Neutrophil (primary cell): ENCODE measurements around the gene PTPRO.

Experiments
- H3K27ac ChIP-seq: fragments of 200-600 bp; sonication (generic); 2 replicates; pipeline ENCODE4 v1.5.1; 2016; ENCODE audit warnings: mild to moderate bottlenecking, moderate library complexity
- H3K27me3 ChIP-seq: fragments of 200-600 bp; sonication (generic); 2 replicates; pipeline ENCODE4 v1.6.0; 2016; ENCODE audit warnings: mild to moderate bottlenecking
- H3K36me3 ChIP-seq: fragments of 200-600 bp; sonication (generic); 2 replicates; pipeline ENCODE4 v1.5.1; 2017
- H3K4me1 ChIP-seq, 2 experiments: fragments of 200-600 bp in 1 of 2; sonication (generic) in 1 of 2; 1 replicate in 1 of 2; 2 replicates in 1 of 2; pipeline versions ENCODE4 v1.5.1 to v1.6.1; 2013 to 2016; ENCODE audit warnings: low read depth in 1 of 2, low read length in 1 of 2, mild to moderate bottlenecking in 1 of 2, moderate library complexity in 1 of 2; ENCODE audit not compliant: control insufficient read depth in 1 of 2, insufficient read depth in 1 of 2
- H3K4me3 ChIP-seq, 2 experiments: fragments of 200-600 bp in 1 of 2; sonication (generic) in 1 of 2; 1 replicate in 1 of 2; 2 replicates in 1 of 2; pipeline ENCODE4 v1.5.1; 2013 to 2016; ENCODE audit warnings: low read depth in 1 of 2, low read length in 1 of 2, mild to moderate bottlenecking in 1 of 2, moderate library complexity in 1 of 2
- H3K9me3 ChIP-seq: fragments of 200-600 bp; sonication (generic); 2 replicates; pipeline ENCODE4 v1.5.1; 2016
- CTCF ChIP-seq: fragments of 200-600 bp; sonication (generic); IDR thresholded peaks from 2 replicates; pipeline ENCODE4 v1.5.1; 2016; ENCODE audit warnings: antibody characterized with exemption

PTPRO gene

DNA sequence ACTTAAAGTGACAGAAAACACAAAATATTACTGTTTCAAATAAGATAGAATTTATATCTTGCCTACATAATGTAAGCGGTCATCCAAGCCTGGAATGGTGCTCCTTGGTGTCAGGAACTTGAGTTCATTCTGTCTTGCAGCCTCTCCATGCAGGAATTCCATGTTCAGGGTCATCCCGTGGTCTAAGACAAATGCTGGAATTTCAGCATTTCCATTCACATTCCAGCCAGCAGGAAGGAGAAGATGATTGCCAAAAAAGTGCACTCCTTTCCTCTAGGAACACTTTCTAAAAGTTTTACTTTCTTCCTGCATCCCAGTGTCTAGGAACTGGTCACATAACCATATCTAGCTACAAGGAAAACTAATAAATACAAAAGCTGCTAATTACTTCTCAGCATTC, 106.3 kb downstream of the PTPRO start:
- Histone ChIP-seq H3K9me3 (no peaks in the 10 kb centered on the region), H3K36me3 (no peaks in the 10 kb centered on the region), H3K27me3 (peaks cover 3% of the 10 kb centered on the region), H3K4me1 (no peaks in the 10 kb centered on the region), H3K27ac (no peak overlapping the region), H3K4me3 (no peak overlapping the region)
- TF ChIP-seq CTCF, result no peak

GRCh38 chr12:15429262-15429661, 107.0 kb downstream of the PTPRO start:
- TF ChIP-seq CTCF, result no peak
- Histone ChIP-seq H3K36me3 (no peaks in the 10 kb centered on the region), H3K27me3 (peaks cover 3% of the 10 kb centered on the region), H3K4me3 (no peak overlapping the region), H3K9me3 (no peaks in the 10 kb centered on the region), H3K27ac (no peak overlapping the region), H3K4me1 (no peaks in the 10 kb centered on the region)

- Histone ChIP-seq H3K27me3 (no peaks in the 10 kb centered on the region), H3K4me3 (no peak overlapping the region), H3K9me3 (no peaks in the 10 kb centered on the region), H3K4me1 (no peaks in the 10 kb centered on the region), H3K27ac (no peak overlapping the region), H3K36me3 (no peaks in the 10 kb centered on the region)
- TF ChIP-seq CTCF, result no peak
Measured at GRCh38 chr12:15435597-15435996, 113.3 kb downstream of the PTPRO start.

DNA sequence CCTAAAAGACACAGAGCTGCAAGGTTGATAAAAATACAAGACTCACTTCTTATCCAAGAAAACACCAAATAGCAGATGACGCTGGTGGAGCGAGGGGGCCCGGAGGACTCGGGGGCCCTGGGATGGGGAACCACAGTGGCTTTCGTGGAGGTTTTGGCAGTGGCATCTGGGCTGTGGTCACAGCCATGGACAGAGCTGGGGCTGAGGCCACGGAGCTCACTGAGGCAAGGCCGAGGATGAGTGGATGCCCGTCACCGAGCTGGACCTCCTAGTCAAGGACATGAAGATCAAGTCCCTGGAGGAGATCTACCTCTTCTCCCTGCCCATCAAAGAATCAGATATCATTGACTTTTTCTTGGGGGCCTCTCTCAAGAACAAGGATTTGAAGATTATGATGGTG, 117.2 kb downstream of the PTPRO start:
- Histone ChIP-seq H3K27me3 (no peaks in the 10 kb centered on the region), H3K4me3 (no peak overlapping the region), H3K36me3 (no peaks in the 10 kb centered on the region), H3K9me3 (no peaks in the 10 kb centered on the region), H3K4me1 (no peaks in the 10 kb centered on the region), H3K27ac (no peak overlapping the region)
- no peak for TF ChIP-seq CTCF

DNA sequence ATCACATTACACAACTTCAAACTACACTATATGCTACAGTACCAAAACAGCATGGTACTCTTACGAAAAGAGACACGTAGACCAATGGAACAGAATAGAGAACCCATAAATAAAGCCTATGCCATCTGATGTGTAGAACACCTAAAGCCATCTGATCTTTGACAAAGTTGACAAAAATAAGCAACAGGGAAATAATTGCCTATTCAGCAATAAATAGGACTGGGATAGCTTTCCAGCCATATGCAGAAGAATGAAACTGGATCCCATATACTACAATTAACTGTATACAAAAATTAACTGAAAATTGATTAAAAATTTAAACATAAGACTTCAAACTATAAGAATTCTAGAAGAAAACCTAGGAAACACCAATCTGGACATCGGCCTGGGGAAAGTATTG, 120.7 kb downstream of the PTPRO start:
- no peak for TF ChIP-seq CTCF
- Histone ChIP-seq H3K9me3 (no peaks in the 10 kb centered on the region), H3K36me3 (no peaks in the 10 kb centered on the region), H3K4me1 (no peaks in the 10 kb centered on the region), H3K27me3 (no peaks in the 10 kb centered on the region), H3K27ac (no peak overlapping the region), H3K4me3 (no peak overlapping the region)

DNA sequence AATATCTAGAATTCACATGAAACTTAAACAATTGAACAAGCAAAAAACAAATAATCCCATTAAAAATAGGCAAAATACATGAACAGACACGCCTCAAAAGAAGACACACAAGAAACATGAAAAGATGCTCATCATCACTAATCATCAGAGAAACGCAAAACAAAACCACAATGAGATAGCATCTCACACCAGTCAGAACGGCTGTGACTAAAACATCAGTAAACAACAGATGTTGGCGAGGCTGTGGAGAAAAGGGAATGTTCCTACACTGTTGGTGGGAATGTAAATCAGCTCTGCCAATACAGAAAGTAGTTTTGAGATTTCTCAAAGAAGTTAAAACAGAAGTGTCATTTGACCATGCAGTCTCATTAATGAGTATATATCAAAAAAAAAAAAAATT, 121.3 kb downstream of the PTPRO start:
- no peaks in the 10 kb centered on the region for H3K36me3 ChIP-seq
- H3K9me3 ChIP-seq, result no peaks in the 10 kb centered on the region
- no peak overlapping the region for H3K27ac ChIP-seq
- TF ChIP-seq CTCF, result no peak
- H3K27me3 ChIP-seq, result no peaks in the 10 kb centered on the region
- H3K4me3 ChIP-seq, result no peak overlapping the region
- H3K4me1 ChIP-seq, result no peaks in the 10 kb centered on the region
